Measurements from ENCODE around the gene RPS4Y1.

DNA sequence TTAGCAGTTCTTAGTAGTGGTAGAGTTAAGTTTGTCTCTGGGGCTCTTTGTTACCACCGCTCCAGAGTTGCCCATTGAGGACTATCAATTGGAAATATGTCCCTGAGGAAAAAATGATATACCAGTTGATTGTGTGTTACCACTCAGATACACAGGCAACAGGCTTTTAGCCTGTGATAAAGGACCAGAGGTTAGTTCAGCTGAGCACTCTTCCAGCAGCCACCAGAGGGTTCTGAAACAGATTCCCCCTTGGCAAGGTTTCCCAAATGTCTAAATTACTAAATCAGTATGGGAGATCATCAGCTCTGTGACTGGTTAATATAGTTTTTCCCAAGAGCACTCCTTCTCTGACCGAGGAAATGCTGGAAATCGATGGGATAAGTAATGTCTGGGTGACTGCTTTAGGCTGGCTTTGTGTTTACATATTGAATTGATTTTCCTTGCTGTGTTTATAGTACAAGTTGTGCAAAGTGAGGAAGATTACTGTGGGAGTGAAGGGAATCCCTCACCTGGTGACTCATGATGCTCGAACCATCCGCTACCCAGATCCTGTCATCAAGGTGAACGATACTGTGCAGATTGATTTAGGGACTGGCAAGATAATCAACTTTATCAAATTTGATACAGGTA, 12.9 kb downstream of the RPS4Y1 start:
- TF ChIP-seq, protein P1, sequence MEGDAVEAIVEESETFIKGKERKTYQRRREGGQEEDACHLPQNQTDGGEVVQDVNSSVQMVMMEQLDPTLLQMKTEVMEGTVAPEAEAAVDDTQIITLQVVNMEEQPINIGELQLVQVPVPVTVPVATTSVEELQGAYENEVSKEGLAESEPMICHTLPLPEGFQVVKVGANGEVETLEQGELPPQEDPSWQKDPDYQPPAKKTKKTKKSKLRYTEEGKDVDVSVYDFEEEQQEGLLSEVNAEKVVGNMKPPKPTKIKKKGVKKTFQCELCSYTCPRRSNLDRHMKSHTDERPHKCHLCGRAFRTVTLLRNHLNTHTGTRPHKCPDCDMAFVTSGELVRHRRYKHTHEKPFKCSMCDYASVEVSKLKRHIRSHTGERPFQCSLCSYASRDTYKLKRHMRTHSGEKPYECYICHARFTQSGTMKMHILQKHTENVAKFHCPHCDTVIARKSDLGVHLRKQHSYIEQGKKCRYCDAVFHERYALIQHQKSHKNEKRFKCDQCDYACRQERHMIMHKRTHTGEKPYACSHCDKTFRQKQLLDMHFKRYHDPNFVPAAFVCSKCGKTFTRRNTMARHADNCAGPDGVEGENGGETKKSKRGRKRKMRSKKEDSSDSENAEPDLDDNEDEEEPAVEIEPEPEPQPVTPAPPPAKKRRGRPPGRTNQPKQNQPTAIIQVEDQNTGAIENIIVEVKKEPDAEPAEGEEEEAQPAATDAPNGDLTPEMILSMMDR (IDR thresholded peaks at IDR 0.05), result no peak
- no peak for TF ChIP-seq POLR2AphosphoS5 (IDR thresholded peaks at IDR 0.05; ENCODE audit: low read depth, low read length)
- TF ChIP-seq TCF7L2 (IDR thresholded peaks at IDR 0.05; ENCODE audit: low read depth, low read length), result no peak

Measured in Panc1 (cell line).